Measurements from ENCODE around the gene TTL. TPM values are rescaled to one million over a fixed set of nuclear protein-coding genes. Genes with fewer than 3 reads are reported as not detected.

Gene TTL
- total RNA-seq, 1 donor from 2014 or later, result 67.9 TPM

GRCh38 chr2:112483831-112484230 lies 1.9 kb downstream of the TTL start:
- peaks cover 3% of the 10 kb centered on the region for H3K36me3 Mint-ChIP-seq (ENCODE audit: low read depth)
- peak overlapping the region; percentile 95 for H3K4me3 Mint-ChIP-seq (ENCODE audit: unreplicated experiment)
- no peak for DNase-seq (ENCODE audit: low spot score)
- no peak overlapping the region for H3K27ac Mint-ChIP-seq (ENCODE audit: unreplicated experiment)
- H3K27me3 Mint-ChIP-seq (ENCODE audit: low read depth), result no peaks in the 10 kb centered on the region
- peaks cover 35% of the 10 kb centered on the region for H3K4me1 Mint-ChIP-seq (ENCODE audit: low read depth)
- no peak for TF ChIP-seq CTCF (IDR thresholded peaks at IDR 0.05)
- no peaks in the 10 kb centered on the region for H3K9me3 Mint-ChIP-seq (ENCODE audit: low read depth)

GRCh38 chr2:112485849-112486248 lies 3.9 kb downstream of the TTL start:
- TF ChIP-seq CTCF (IDR thresholded peaks at IDR 0.05), result no peak
- Mint-ChIP-seq H3K4me3 (ENCODE audit: unreplicated experiment) (no peak overlapping the region), H3K9me3 (ENCODE audit: low read depth) (no peaks in the 10 kb centered on the region), H3K27me3 (ENCODE audit: low read depth) (no peaks in the 10 kb centered on the region), H3K4me1 (ENCODE audit: low read depth) (peaks cover 28% of the 10 kb centered on the region), H3K36me3 (ENCODE audit: low read depth) (peaks cover 3% of the 10 kb centered on the region), H3K27ac (ENCODE audit: unreplicated experiment) (no peak overlapping the region)
- DNase-seq (ENCODE audit: low spot score), result no peak

GRCh38 chr2:112486895-112487294 lies 4.9 kb downstream of the TTL start:
- Mint-ChIP-seq H3K4me1 (ENCODE audit: low read depth) (peaks cover 22% of the 10 kb centered on the region), H3K27ac (ENCODE audit: unreplicated experiment) (no peak overlapping the region), H3K27me3 (ENCODE audit: low read depth) (no peaks in the 10 kb centered on the region), H3K4me3 (ENCODE audit: unreplicated experiment) (no peak overlapping the region), H3K36me3 (ENCODE audit: low read depth) (peaks cover 3% of the 10 kb centered on the region), H3K9me3 (ENCODE audit: low read depth) (no peaks in the 10 kb centered on the region)
- no peak for TF ChIP-seq CTCF (IDR thresholded peaks at IDR 0.05)
- no peak for DNase-seq (ENCODE audit: low spot score)

GRCh38 chr2:112487444-112487961 lies 5.5 kb downstream of the TTL start:
- H3K4me1 Mint-ChIP-seq (ENCODE audit: low read depth), result peaks cover 22% of the 10 kb centered on the region
- H3K9me3 Mint-ChIP-seq (ENCODE audit: low read depth), result no peaks in the 10 kb centered on the region
- H3K27me3 Mint-ChIP-seq (ENCODE audit: low read depth), result no peaks in the 10 kb centered on the region
- H3K36me3 Mint-ChIP-seq (ENCODE audit: low read depth), result peaks cover 3% of the 10 kb centered on the region
- no peak for DNase-seq (ENCODE audit: low spot score)
- no peak for TF ChIP-seq CTCF (IDR thresholded peaks at IDR 0.05)
- H3K4me3 Mint-ChIP-seq (ENCODE audit: unreplicated experiment), result no peak overlapping the region
- no peak overlapping the region for H3K27ac Mint-ChIP-seq (ENCODE audit: unreplicated experiment)

GRCh38 chr2:112488201-112488600 lies 6.2 kb downstream of the TTL start:
- Mint-ChIP-seq H3K4me1 (ENCODE audit: low read depth) (peaks cover 17% of the 10 kb centered on the region), H3K4me3 (ENCODE audit: unreplicated experiment) (no peak overlapping the region), H3K27me3 (ENCODE audit: low read depth) (no peaks in the 10 kb centered on the region), H3K9me3 (ENCODE audit: low read depth) (no peaks in the 10 kb centered on the region), H3K27ac (ENCODE audit: unreplicated experiment) (no peak overlapping the region), H3K36me3 (ENCODE audit: low read depth) (peaks cover 3% of the 10 kb centered on the region)
- no peak for TF ChIP-seq CTCF (IDR thresholded peaks at IDR 0.05)
- no peak for DNase-seq (ENCODE audit: low spot score)

Measured in chondrocyte (in vitro differentiated cells).